NCI-H1048 (cell line): ENCODE measurements around the gene RPUSD3.
"Not testable (repeated sequence)": the region's sequence is repeated elsewhere in the genome, so short reads cannot be mapped to it uniquely, and the experiment has no call there.

Source experiments
- DNase-seq: peaks from one replicate; lab custom pipeline; 2025; lab: John Stamatoyannopoulos, UW

RPUSD3 gene

GRCh38 chr3:9865125-9865637 is 21.4 kb upstream of the RPUSD3 start:
- not testable (repeated sequence) for DNase-seq

GRCh38 chr3:9864200-9864927 is 20.6 kb upstream of the RPUSD3 start:
- no peak for DNase-seq

- DNase-seq, result no peak
These were observed 19.4 kb upstream of the RPUSD3 start for GRCh38 chr3:9863058-9863772.

- no peak for DNase-seq
These were observed 18.7 kb upstream of the RPUSD3 start for GRCh38 chr3:9862391-9863057.

GRCh38 chr3:9861626-9862130 is 17.9 kb upstream of the RPUSD3 start:
- no peak for DNase-seq

GRCh38 chr3:9861201-9861600 is 17.4 kb upstream of the RPUSD3 start:
- no peak for DNase-seq

- no peak for DNase-seq
These were observed 15.8 kb upstream of the RPUSD3 start for GRCh38 chr3:9859530-9860025.

GRCh38 chr3:9855594-9855993 is 11.8 kb upstream of the RPUSD3 start:
- DNase-seq, result no peak

- not testable (repeated sequence) for DNase-seq
These were observed 10.6 kb upstream of the RPUSD3 start for GRCh38 chr3:9854291-9854940.

- no peak for DNase-seq
These were observed 8.7 kb upstream of the RPUSD3 start for GRCh38 chr3:9852528-9852927.

- DNase-seq, result not testable (repeated sequence)
These were observed 8.1 kb upstream of the RPUSD3 start for GRCh38 chr3:9851926-9852325.

GRCh38 chr3:9851383-9851782 is 7.6 kb upstream of the RPUSD3 start:
- DNase-seq, result not testable (repeated sequence)

GRCh38 chr3:9848860-9849259 is 5.1 kb upstream of the RPUSD3 start:
- not testable (repeated sequence) for DNase-seq

GRCh38 chr3:9847870-9848269 is 4.1 kb upstream of the RPUSD3 start:
- DNase-seq, result not testable (repeated sequence)

GRCh38 chr3:9846931-9847488 is 3.2 kb upstream of the RPUSD3 start:
- no peak for DNase-seq

GRCh38 chr3:9846231-9846630 is 2.4 kb upstream of the RPUSD3 start:
- no peak for DNase-seq

- no peak for DNase-seq
These were observed 2.8 kb downstream of the RPUSD3 start for GRCh38 chr3:9841015-9841414.

- no peak for DNase-seq
These were observed 5.0 kb downstream of the RPUSD3 start for GRCh38 chr3:9838856-9839255.

- DNase-seq, result no peak
These were observed 5.9 kb downstream of the RPUSD3 start for GRCh38 chr3:9837701-9838582.
